NCI-H1092 (cell line): ENCODE measurements around the gene PARD3B.

Experiments used
- DNase-seq: peaks from one replicate; lab custom pipeline; 2025; lab: John Stamatoyannopoulos, UW

Gene PARD3B, protein sequence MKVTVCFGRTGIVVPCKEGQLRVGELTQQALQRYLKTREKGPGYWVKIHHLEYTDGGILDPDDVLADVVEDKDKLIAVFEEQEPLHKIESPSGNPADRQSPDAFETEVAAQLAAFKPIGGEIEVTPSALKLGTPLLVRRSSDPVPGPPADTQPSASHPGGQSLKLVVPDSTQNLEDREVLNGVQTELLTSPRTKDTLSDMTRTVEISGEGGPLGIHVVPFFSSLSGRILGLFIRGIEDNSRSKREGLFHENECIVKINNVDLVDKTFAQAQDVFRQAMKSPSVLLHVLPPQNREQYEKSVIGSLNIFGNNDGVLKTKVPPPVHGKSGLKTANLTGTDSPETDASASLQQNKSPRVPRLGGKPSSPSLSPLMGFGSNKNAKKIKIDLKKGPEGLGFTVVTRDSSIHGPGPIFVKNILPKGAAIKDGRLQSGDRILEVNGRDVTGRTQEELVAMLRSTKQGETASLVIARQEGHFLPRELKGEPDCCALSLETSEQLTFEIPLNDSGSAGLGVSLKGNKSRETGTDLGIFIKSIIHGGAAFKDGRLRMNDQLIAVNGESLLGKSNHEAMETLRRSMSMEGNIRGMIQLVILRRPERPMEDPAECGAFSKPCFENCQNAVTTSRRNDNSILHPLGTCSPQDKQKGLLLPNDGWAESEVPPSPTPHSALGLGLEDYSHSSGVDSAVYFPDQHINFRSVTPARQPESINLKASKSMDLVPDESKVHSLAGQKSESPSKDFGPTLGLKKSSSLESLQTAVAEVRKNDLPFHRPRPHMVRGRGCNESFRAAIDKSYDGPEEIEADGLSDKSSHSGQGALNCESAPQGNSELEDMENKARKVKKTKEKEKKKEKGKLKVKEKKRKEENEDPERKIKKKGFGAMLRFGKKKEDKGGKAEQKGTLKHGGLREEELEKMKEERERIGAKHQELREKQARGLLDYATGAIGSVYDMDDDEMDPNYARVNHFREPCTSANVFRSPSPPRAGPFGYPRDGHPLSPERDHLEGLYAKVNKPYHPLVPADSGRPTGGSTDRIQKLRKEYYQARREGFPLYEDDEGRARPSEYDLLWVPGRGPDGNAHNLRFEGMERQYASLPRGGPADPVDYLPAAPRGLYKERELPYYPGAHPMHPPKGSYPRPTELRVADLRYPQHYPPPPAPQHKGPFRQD (N-terminal part only)

GRCh38 chr2:204544961-204545860 is at the start of gene PARD3B:
PARD3B (plus strand) TSS chr2:204545475; CDS start chr2:204546000, 525 bp downstream.
- DNase-seq: peak; percentile 22

DNA sequence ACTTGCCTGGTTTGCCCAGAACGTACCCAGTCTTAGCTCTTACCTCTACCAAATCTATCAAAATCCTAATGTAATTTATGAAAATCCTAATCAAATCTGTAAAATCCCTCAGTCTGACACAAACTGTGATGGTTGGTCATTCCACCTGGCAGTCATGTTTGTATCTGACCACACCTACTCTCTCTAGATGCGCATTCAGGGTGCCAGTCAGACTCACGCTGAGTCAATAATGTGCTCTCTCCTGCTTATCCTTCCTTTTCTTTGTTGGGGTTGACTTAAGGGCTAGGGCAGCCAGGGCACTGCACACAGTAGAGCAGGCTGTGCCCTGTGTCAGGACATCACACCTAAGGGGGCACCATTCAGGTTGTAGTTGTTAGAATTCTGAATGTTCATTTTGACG is 48.5 kb upstream of the PARD3B start:
- DNase-seq: no peak

- no peak for DNase-seq
These were observed 47.4 kb upstream of the PARD3B start for GRCh38 chr2:204497855-204498254.

DNA sequence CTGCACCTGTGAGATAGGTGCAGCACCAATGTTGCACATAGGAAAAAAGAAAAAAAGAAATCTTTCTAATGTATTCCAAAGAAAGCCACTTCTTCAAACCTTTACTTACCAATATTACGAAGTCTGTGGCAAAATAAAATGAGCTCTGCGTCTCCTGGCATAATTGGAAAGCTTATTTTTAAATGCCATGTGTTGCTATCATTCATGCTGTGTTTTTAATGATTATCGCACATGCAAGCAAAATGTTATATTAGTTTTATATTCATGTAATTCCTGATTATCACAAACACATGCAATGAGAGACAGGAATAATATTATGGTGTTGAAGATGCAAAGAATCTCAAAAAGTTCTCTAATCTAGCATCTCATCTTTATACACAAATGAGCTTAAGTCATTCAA is 47.0 kb upstream of the PARD3B start:
- DNase-seq: no peak

GRCh38 chr2:204503869-204504268 is 41.4 kb upstream of the PARD3B start:
- DNase-seq: no peak

DNA sequence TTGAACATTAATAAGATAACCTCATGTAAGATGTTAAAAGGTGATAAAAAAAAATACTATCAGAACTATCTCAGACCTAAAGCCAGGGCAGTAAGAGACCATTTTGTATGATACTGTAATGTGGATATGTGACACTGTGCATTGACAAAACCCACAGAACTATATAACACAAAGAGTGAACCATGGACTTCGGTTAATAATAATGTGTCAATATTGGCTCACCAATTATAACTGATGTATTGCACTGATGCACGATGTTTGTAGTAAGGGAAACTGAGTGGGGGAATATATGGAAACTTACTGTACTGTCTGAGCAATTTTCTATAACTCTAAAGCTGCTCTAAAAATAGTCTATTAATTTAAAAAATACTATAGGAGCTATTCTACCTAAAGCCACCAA is 40.7 kb upstream of the PARD3B start:
- no peak for DNase-seq

- DNase-seq: no peak
These were observed 39.8 kb upstream of the PARD3B start for GRCh38 chr2:204505488-204505887.

DNA sequence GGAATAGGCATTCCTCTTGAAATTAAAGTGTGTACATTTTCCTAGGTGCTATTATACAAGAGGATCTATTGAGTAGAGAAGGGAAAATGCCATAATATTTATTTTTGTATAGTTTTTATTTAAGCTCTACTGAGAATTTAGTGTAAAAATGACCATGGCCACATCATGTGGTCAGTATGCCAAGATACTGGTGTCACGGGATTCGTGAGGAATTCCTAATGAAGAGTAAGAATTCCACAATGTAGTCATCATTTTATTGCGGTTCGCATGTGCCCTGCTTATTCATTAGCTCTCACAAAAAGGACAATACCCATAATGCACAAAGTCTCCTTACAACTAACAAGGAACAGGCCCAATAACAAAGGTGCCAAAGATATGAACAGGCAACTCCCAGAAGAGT is 39.3 kb upstream of the PARD3B start:
- DNase-seq: no peak

GRCh38 chr2:204507636-204508035 is 37.6 kb upstream of the PARD3B start:
- DNase-seq: no peak

GRCh38 chr2:204510709-204511420 is 34.4 kb upstream of the PARD3B start:
- DNase-seq: no peak

- no peak for DNase-seq
These were observed 30.8 kb upstream of the PARD3B start for GRCh38 chr2:204514439-204514838.

GRCh38 chr2:204515416-204515815 is 29.9 kb upstream of the PARD3B start:
- no peak for DNase-seq

GRCh38 chr2:204517154-204517553 is 28.1 kb upstream of the PARD3B start:
- DNase-seq: no peak

- no peak for DNase-seq
These were observed 15.3 kb upstream of the PARD3B start for GRCh38 chr2:204529795-204530463.

DNA sequence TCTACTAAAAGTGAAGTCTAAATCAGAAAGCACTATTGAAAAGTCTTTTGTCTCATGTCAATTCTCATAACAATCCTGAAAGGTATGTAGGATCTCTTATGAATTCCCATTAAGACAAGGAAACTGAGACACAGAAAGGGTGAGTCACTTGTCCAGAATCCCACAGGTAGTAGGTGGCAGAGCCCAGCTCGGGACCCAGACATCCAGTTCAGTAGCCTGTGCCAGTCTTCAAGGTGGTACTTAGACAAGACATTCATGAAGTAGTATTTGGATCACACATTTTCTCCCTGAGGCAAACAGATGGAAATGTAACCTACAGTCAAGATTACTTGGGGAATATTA is 14.8 kb upstream of the PARD3B start:
- no peak for DNase-seq

GRCh38 chr2:204533629-204534370 is 11.5 kb upstream of the PARD3B start:
- no peak for DNase-seq

GRCh38 chr2:204535356-204535755 is 9.9 kb upstream of the PARD3B start:
- DNase-seq: no peak

DNA sequence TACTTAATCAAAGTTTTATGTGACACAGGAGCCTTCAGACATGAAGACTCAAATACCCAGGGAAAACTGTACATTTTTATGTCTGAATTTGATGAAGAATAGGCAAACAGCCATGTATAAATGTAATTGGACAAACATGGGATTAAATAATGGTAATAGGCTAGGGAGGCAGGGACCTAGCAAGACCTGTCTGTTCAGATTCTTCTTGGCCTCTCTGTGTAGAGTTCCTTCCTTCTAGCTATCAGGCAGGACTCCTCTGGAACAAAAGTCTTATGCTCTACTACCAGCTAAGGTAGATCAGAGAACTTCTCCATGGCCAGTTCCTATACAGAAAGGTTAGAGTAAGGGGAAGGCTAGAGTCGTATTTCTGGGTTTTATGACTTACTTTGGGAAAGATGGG is 9.5 kb upstream of the PARD3B start:
- no peak for DNase-seq

GRCh38 chr2:204538182-204539018 is 6.9 kb upstream of the PARD3B start:
- DNase-seq: no peak
